ENCODE results near the gene CALD1.
A peak's percentile ranks its signal among the peaks of the same experiment; 100 is the strongest.

Gene CALD1

GRCh38 chr7:134773164-134773563 lies 6.3 kb upstream of the CALD1 start:
- Histone ChIP-seq H3K36me3 (no peaks in the 10 kb centered on the region), H3K27me3 (0 out of 2 replicates have a peak, but pooled peaks cover 3% of the 10 kb centered on the region), H3K4me1 (peaks cover 4% of the 10 kb centered on the region; the same call in 1 of the 2 replicates), H3K9me3 (no peaks in the 10 kb centered on the region), H3K4me3 (ENCODE audit: low read depth, low read length) (no peak overlapping the region)
- TF ChIP-seq CTCF (IDR thresholded peaks at IDR 0.05; ENCODE audit: low read depth, low read length): no peak
- no peak for DNase-seq

GRCh38 chr7:134774119-134774518 lies 5.3 kb upstream of the CALD1 start:
- H3K27me3 ChIP-seq: peaks cover 13% of the 10 kb centered on the region
- H3K4me3 ChIP-seq (ENCODE audit: low read depth, low read length): no peak overlapping the region
- no peaks in the 10 kb centered on the region for H3K9me3 ChIP-seq
- no peak for DNase-seq
- no peaks in the 10 kb centered on the region for H3K36me3 ChIP-seq
- no peak for TF ChIP-seq CTCF (IDR thresholded peaks at IDR 0.05; ENCODE audit: low read depth, low read length)
- H3K4me1 ChIP-seq: peaks cover 10% of the 10 kb centered on the region; the same call in 1 of the 2 replicates

GRCh38 chr7:134777470-134777869 lies 2.0 kb upstream of the CALD1 start:
- no peaks in the 10 kb centered on the region for H3K9me3 ChIP-seq
- no peak for TF ChIP-seq CTCF (IDR thresholded peaks at IDR 0.05; ENCODE audit: low read depth, low read length)
- H3K27me3 ChIP-seq: peaks cover 24% of the 10 kb centered on the region
- H3K4me1 ChIP-seq: peaks cover 16% of the 10 kb centered on the region; the same call in 1 of the 2 replicates
- H3K4me3 ChIP-seq (ENCODE audit: low read depth, low read length): no peak overlapping the region
- H3K36me3 ChIP-seq: no peaks in the 10 kb centered on the region
- DNase-seq: peak; percentile 17

- TF ChIP-seq CTCF (IDR thresholded peaks at IDR 0.05; ENCODE audit: low read depth, low read length): no peak
- H3K36me3 ChIP-seq: no peaks in the 10 kb centered on the region
- no peaks in the 10 kb centered on the region for H3K9me3 ChIP-seq
- H3K4me1 ChIP-seq: peaks cover 16% of the 10 kb centered on the region; the same call in 1 of the 2 replicates
- H3K4me3 ChIP-seq (ENCODE audit: low read depth, low read length): no peak overlapping the region
- H3K27me3 ChIP-seq: peaks cover 24% of the 10 kb centered on the region
- no peak for DNase-seq
These were observed 1.4 kb upstream of the CALD1 start for GRCh38 chr7:134777908-134778580.

GRCh38 chr7:134779741-134780065 lies 269 bp downstream of the CALD1 start:
- no peak for TF ChIP-seq CTCF (IDR thresholded peaks at IDR 0.05; ENCODE audit: low read depth, low read length)
- Histone ChIP-seq H3K9me3 (no peaks in the 10 kb centered on the region), H3K4me3 (ENCODE audit: low read depth, low read length) (peak overlapping the region; percentile 55), H3K27me3 (peaks cover 24% of the 10 kb centered on the region), H3K4me1 (peaks cover 16% of the 10 kb centered on the region; the same call in 1 of the 2 replicates), H3K36me3 (no peaks in the 10 kb centered on the region)
- no peak for DNase-seq

- no peak for TF ChIP-seq CTCF (IDR thresholded peaks at IDR 0.05; ENCODE audit: low read depth, low read length)
These were observed 863 bp downstream of the CALD1 start for GRCh38 chr7:134780166-134780828.

More at GRCh38 chr7:134780166-134780828, 863 bp downstream of the CALD1 start:
- H3K27me3 ChIP-seq: peaks cover 24% of the 10 kb centered on the region
- no peaks in the 10 kb centered on the region for H3K36me3 ChIP-seq
- peak overlapping the region; percentile 55 for H3K4me3 ChIP-seq (ENCODE audit: low read depth, low read length)
- H3K4me1 ChIP-seq: peaks cover 16% of the 10 kb centered on the region; the same call in 1 of the 2 replicates
- H3K9me3 ChIP-seq: no peaks in the 10 kb centered on the region
- DNase-seq: no peak

Data from BE2C (cell line).